GM13976 (cell line): ENCODE results near the gene LRMDA.

Source experiments
- DNase-seq: peaks from one replicate; pipeline ENCODE4 v3.0.0; 2012; ENCODE audit warnings: low spot score
- in situ Hi-C: fragments of 300-500 bp; cut with MboI; formaldehyde crosslinking; loops from one replicate; pipeline ENCODE4 v1.12.0; 2022; ENCODE audit warnings: low sequenced_read_pairs, mixed read lengths, inconsistent platforms; ENCODE audit not compliant: unreplicated experiment
- TF ChIP-seq, protein P1 (sequence below): IDR thresholded peaks from 2 replicates; pipeline ENCODE4 v1.5.1; 2012; ENCODE audit warnings: borderline replicate concordance, mild to moderate bottlenecking; ENCODE audit not compliant: insufficient read depth; ENCODE audit errors: extremely low read depth, missing control alignments, control extremely low read depth

LRMDA gene

DNA sequence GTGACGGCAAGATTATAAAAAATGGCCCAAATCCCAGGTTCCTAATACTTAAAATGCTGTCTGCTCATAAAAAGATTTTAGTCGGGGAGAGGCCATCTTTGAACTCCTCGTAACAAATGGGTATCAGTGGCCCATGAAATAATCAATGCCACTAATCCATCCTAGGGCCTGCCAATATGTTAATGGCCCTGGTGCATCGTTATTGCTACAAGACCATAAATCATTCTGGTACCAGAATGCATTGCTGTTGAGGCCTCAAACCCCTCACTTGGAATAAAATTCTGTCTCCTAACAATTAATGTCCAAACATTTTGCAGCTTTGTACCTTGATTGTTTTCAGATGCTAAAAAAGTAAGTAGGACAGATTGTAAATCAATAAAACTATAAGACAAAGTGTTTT lies 290.6 kb downstream of the LRMDA start:
- TF ChIP-seq, protein P1, sequence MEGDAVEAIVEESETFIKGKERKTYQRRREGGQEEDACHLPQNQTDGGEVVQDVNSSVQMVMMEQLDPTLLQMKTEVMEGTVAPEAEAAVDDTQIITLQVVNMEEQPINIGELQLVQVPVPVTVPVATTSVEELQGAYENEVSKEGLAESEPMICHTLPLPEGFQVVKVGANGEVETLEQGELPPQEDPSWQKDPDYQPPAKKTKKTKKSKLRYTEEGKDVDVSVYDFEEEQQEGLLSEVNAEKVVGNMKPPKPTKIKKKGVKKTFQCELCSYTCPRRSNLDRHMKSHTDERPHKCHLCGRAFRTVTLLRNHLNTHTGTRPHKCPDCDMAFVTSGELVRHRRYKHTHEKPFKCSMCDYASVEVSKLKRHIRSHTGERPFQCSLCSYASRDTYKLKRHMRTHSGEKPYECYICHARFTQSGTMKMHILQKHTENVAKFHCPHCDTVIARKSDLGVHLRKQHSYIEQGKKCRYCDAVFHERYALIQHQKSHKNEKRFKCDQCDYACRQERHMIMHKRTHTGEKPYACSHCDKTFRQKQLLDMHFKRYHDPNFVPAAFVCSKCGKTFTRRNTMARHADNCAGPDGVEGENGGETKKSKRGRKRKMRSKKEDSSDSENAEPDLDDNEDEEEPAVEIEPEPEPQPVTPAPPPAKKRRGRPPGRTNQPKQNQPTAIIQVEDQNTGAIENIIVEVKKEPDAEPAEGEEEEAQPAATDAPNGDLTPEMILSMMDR, result no peak
- no peak for DNase-seq
- in situ Hi-C loops, result no loop called here

DNA sequence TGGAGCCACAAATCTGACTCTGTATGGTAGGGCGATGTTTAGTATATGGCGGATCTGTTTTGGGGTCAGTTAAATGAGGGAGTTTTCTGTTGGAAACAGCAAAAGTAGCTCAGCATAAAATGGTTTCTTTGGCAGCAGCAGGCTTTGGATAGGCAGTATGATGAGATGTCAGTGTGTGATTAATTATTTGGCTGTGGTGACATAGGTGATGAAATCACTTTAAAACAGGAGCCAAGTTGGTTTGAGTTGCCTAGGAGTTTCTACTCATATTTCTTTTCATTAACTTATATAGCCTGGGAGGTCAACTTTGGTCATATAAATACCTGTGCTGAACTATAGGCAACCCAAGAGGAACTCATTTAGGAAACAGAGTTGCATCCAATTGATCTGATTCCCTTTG lies 291.2 kb downstream of the LRMDA start:
- in situ Hi-C loops, result no loop called here
- TF ChIP-seq, protein P1, result no peak
- DNase-seq, result no peak

DNA sequence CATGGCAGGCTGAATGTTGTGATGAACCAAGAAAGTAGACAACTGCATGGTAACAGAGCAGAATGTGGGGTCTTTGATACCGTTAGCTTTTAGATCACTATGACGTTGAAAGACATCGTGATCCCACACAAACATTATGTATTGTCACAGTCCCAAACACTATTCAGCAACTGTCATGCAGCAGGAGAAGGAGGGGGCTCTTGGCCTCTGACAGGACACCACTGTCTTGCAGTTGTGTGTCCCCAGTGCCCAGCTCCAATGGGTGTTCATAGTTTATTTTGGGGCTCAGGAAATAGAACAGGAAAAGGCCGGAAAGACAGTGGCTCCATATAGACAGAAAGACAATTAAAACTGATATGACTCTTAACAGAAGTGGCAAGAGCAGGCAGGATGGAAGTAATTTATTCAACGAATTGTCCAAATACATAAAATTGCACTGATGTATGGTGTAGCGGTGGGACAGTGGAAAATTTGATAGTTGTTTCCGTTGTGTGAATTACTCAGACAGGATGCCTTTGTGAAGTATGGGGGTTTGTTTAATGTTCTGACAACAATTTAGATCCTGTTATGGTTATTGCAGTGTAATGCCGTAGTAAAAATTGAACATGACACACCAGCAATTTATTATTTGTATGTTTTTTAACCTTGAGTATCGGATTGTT lies 292.0 kb downstream of the LRMDA start:
- no peak for DNase-seq
- TF ChIP-seq, protein P1, result no peak
- in situ Hi-C loops, result no loop called here

DNA sequence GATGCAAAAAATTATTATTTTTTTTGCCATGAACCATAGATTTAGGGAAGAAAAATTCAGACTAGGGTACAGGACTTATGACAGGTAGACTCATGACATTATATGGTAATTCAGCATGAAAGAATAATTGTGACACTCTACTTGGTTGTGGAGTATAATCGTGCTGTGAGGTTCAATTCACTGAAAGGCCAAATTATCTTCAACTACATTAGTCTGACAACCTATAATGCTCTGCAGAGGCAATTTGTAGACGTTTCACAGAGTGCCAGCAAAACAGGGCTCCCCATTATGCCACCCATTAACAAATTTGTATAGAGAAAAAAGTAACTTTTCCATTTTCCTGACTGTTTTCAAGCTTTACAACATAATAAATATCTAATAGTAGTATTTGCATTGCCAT lies 292.6 kb downstream of the LRMDA start:
- TF ChIP-seq, protein P1, result no peak
- DNase-seq, result no peak
- in situ Hi-C loops, result no loop called here

DNA sequence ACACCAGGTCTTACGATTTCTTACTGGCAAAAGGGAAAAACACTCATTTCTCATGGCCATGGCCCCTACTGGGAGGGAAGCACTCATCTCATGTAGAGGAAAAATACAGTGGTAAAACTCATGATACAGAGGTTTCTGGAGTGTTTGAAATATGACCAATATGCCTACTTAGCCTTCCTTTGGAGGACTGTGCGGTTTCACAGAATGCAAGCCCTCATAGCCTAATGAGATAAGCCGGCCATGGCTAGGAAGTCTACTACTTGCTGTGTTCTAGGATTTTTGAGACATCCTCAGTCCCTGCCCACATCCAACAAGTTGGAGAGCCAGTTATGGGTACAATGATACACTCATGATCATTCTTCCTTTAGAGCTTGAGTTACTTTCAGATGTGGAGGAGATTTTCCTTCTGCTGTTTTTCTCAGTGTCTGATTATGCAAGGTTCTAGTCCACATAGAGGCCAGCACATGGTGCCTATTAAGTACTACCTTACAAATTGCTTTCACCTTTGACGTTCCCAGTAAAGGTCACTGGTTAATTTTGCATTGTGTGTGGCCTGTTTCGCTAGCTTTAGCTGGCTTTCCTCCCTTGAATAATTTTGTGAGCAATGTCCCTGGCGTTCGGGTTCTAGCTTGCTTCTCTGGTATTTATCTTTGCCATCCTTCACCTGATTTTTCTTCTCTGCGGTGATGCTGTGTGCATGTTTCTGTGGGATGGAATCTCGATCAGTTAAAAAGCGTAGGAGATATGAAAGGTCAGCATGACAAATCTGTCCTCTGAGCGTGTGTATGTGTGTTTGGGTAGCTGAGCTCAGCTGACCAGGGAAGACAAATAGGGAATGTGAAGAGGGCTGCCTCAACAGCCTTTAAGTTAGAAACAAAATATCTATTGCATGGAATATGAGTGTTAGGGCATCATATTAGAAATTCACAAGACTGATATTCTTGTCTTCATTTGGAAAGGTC lies 295.4 kb downstream of the LRMDA start:
- in situ Hi-C loops, result no loop called here
- DNase-seq, result no peak
- TF ChIP-seq, protein P1, result no peak

DNA sequence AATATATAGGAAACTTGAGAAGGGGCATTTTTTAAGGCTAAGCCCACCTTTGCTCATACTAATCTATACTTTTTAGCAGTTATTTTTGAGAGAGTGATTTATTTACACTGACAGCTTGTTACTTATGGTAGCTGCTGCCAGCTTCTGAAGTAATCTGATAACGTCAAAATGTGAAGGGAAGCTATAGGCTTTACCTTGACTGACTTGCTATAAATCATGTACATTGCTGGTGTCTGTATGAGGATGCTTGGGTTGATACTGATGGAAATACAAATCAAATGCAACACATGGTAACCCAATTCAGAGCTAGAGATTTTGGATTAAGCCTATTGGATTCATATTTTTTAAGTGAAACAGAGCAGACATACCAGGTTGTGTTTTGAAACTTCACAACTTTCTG lies 299.4 kb downstream of the LRMDA start:
- no peak for DNase-seq
- in situ Hi-C loops, result no loop called here
- TF ChIP-seq, protein P1, result no peak
